Loucy (cell line): Measurements from ENCODE around the gene SLX4IP.

Experiments used
- H2AFZ ChIP-seq: fragments of 200-600 bp; sonication (generic); 2 replicates; pipeline ENCODE4 v1.6.0; 2016; ENCODE audit warnings: antibody characterized with exemption, mild to moderate bottlenecking, low read length, moderate library complexity
- H3F3A ChIP-seq: fragments of 200-600 bp; 2 replicates; pipeline ENCODE4 v1.6.0; 2016; ENCODE audit warnings: antibody characterized with exemption, low read depth, mild to moderate bottlenecking
- H3K27me3 ChIP-seq: fragments of 200-600 bp; sonication (generic); 2 replicates; pipeline ENCODE4 v1.6.1; 2014; ENCODE audit warnings: low read length, mild to moderate bottlenecking; ENCODE audit not compliant: insufficient read depth, poor library complexity, severe bottlenecking
- H3K36me3 ChIP-seq: fragments of 200-600 bp; sonication (generic); 2 replicates; pipeline ENCODE4 v1.6.1; 2016; ENCODE audit warnings: low read length; ENCODE audit not compliant: insufficient read depth
- H3K4me1 ChIP-seq: fragments of 200-600 bp; sonication (generic); 2 replicates; pipeline ENCODE4 v1.5.1; 2014; ENCODE audit warnings: low read length, mild to moderate bottlenecking; ENCODE audit not compliant: insufficient read depth, poor library complexity, severe bottlenecking
- H3K4me2 ChIP-seq: fragments of 200-600 bp; sonication (generic); 2 replicates; pipeline ENCODE4 v1.6.0; 2014; ENCODE audit warnings: antibody characterized with exemption, low read length, low read depth, mild to moderate bottlenecking; ENCODE audit not compliant: poor library complexity, severe bottlenecking
- H3K4me3 ChIP-seq: fragments of 200-600 bp; sonication (generic); 2 replicates; pipeline ENCODE4 v1.5.1; 2014; ENCODE audit warnings: low read length, mild to moderate bottlenecking, mixed read lengths; ENCODE audit not compliant: poor library complexity, severe bottlenecking
- H3K79me2 ChIP-seq: fragments of 200-600 bp; sonication (generic); 2 replicates; pipeline ENCODE4 v1.6.1; 2014; ENCODE audit warnings: low read length; ENCODE audit not compliant: insufficient read depth
- H3K9ac ChIP-seq: fragments of 200-600 bp; sonication (generic); 2 replicates; pipeline ENCODE4 v1.6.0; 2014; ENCODE audit warnings: mild to moderate bottlenecking, low read depth, low read length, moderate library complexity; ENCODE audit not compliant: poor library complexity, severe bottlenecking
- H3K9me2 ChIP-seq: fragments of 200-600 bp; sonication (generic); replicated peaks from 2 replicates; pipeline ENCODE4 v1.6.1; 2016; ENCODE audit warnings: low read depth, low read length, mixed read lengths
- H3K9me3 ChIP-seq: fragments of 200-600 bp; sonication (generic); 2 replicates; pipeline ENCODE4 v1.6.1; 2014; ENCODE audit warnings: mild to moderate bottlenecking, antibody characterized with exemption, low read length, low read depth; ENCODE audit not compliant: insufficient read depth
- H4K20me1 ChIP-seq: fragments of 200-600 bp; sonication (generic); 2 replicates; pipeline ENCODE4 v1.6.0; 2014; ENCODE audit warnings: antibody characterized with exemption, low read length, mild to moderate bottlenecking; ENCODE audit not compliant: insufficient read depth, poor library complexity, severe bottlenecking
- CTCF ChIP-seq: fragments of 200-600 bp; sonication (generic); conservative IDR thresholded peaks from 2 replicates; pipeline ENCODE4 v1.5.1; 2014; ENCODE audit warnings: mild to moderate bottlenecking, antibody characterized with exemption, low read length
- EZH2phosphoT487 ChIP-seq: fragments of 200-600 bp; IDR thresholded peaks from 2 replicates; pipeline ENCODE4 v1.6.1; 2018; ENCODE audit warnings: antibody characterized with exemption, mild to moderate bottlenecking, moderate library complexity, borderline replicate concordance

Gene SLX4IP

GRCh38 chr20:10668677-10669368 is 233.7 kb downstream of the SLX4IP start:
- no peaks in the 10 kb centered on the region for H3K27me3 ChIP-seq
- H3K79me2 ChIP-seq = no peaks in the 10 kb centered on the region
- H3K9me2 ChIP-seq = no peaks in the 10 kb centered on the region
- TF ChIP-seq EZH2phosphoT487 = no peak
- no peak for TF ChIP-seq CTCF
- no peaks in the 10 kb centered on the region for H3K9me3 ChIP-seq
- H3K9ac ChIP-seq = no peak overlapping the region
- no peak overlapping the region for H2AFZ ChIP-seq
- H3K4me2 ChIP-seq = no peak overlapping the region
- H3K4me1 ChIP-seq = no peaks in the 10 kb centered on the region
- H3F3A ChIP-seq = no peaks in the 10 kb centered on the region
- no peaks in the 10 kb centered on the region for H3K36me3 ChIP-seq
- no peak overlapping the region for H3K4me3 ChIP-seq
- no peaks in the 10 kb centered on the region for H4K20me1 ChIP-seq

GRCh38 chr20:10669843-10670446 is 234.8 kb downstream of the SLX4IP start:
- Histone ChIP-seq H3K4me2 (no peak overlapping the region), H3K9me3 (no peaks in the 10 kb centered on the region), H3K9ac (no peak overlapping the region), H4K20me1 (no peaks in the 10 kb centered on the region), H2AFZ (no peak overlapping the region), H3K27me3 (no peaks in the 10 kb centered on the region), H3K79me2 (no peaks in the 10 kb centered on the region), H3K9me2 (no peaks in the 10 kb centered on the region), H3K36me3 (no peaks in the 10 kb centered on the region), H3F3A (no peaks in the 10 kb centered on the region), H3K4me3 (no peak overlapping the region), H3K4me1 (no peaks in the 10 kb centered on the region)
- TF ChIP-seq CTCF (no peak), EZH2phosphoT487 (no peak)

GRCh38 chr20:10670501-10671220 is 235.6 kb downstream of the SLX4IP start:
- no peak overlapping the region for H3K9ac ChIP-seq
- H3K27me3 ChIP-seq = no peaks in the 10 kb centered on the region

More at GRCh38 chr20:10670501-10671220, 235.6 kb downstream of the SLX4IP start:
- Histone ChIP-seq H4K20me1 (no peaks in the 10 kb centered on the region), H3F3A (no peaks in the 10 kb centered on the region), H3K9me2 (no peaks in the 10 kb centered on the region), H3K4me3 (no peak overlapping the region), H2AFZ (no peak overlapping the region), H3K79me2 (no peaks in the 10 kb centered on the region), H3K9me3 (no peaks in the 10 kb centered on the region), H3K4me1 (no peaks in the 10 kb centered on the region), H3K4me2 (no peak overlapping the region), H3K36me3 (no peaks in the 10 kb centered on the region)
- no peak for TF ChIP-seq EZH2phosphoT487
- no peak for TF ChIP-seq CTCF
